ACC112 (cell line): ENCODE measurements around the gene TNIK.

Source experiments
- H2AFZ ChIP-seq: fragments of 200-600 bp; sonication (generic); one replicate; pipeline ENCODE4 v1.6.0; 2017; ENCODE audit warnings: antibody characterized with exemption, low read length; ENCODE audit not compliant: unreplicated experiment
- H3K27ac ChIP-seq: fragments of 200-600 bp; sonication (generic); 2 replicates; pipeline ENCODE4 v1.5.1; 2014; ENCODE audit warnings: low read depth, mild to moderate bottlenecking, antibody characterized with exemption, low read length, moderate library complexity
- H3K27me3 ChIP-seq: fragments of 200-600 bp; sonication (generic); 2 replicates; pipeline ENCODE4 v1.6.1; 2014; ENCODE audit warnings: mild to moderate bottlenecking, antibody characterized with exemption, low read length, moderate library complexity, mixed read lengths; ENCODE audit not compliant: insufficient read depth
- H3K36me3 ChIP-seq: fragments of 200-600 bp; sonication (generic); 2 replicates; pipeline ENCODE4 v1.6.1; 2016; ENCODE audit warnings: mild to moderate bottlenecking, antibody characterized with exemption, low read length, moderate library complexity, mixed read lengths; ENCODE audit not compliant: insufficient read depth
- H3K4me1 ChIP-seq: fragments of 200-600 bp; sonication (generic); one replicate; pipeline ENCODE4 v1.6.1; 2016; ENCODE audit warnings: low read length, mixed read lengths; ENCODE audit not compliant: insufficient read depth, unreplicated experiment, control insufficient read depth
- H3K4me3 ChIP-seq: fragments of 200-600 bp; sonication (generic); 2 replicates; pipeline ENCODE4 v1.5.1; 2014; ENCODE audit warnings: mild to moderate bottlenecking, low read depth, low read length
- H3K79me2 ChIP-seq: fragments of 200-600 bp; sonication (generic); one replicate; pipeline ENCODE4 v1.6.0; 2016; ENCODE audit warnings: low read length; ENCODE audit not compliant: control insufficient read depth, unreplicated experiment, insufficient read depth

TNIK gene

DNA sequence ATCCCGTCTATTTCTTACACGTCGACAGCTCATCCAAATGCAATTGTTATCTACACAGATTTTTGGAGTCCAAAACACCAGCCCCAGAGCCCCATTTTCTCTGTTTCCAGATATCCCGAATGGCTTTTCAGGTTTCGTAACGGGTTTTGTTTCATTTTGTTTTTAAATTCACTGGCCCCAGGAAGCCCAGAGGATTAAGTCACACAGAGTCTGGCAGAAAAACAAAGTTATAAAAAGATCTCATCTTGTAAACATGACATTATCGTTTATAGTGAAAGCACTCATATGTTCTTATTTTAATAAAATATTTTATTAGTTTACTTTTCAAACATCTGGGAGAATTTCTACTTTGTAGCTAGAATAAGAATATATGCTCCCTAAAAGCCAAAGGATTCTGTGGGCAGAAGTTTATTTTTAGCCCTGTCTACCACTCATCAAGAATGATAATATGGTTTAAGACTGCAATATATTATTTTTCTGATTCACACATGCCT is 284.4 kb downstream of the TNIK start:
- no peaks in the 10 kb centered on the region for H3K36me3 ChIP-seq
- H3K79me2 ChIP-seq, result no peaks in the 10 kb centered on the region
- H3K27ac ChIP-seq, result 0 out of 2 replicates have a peak overlapping the region, but pooled peaks have one; percentile 11
- peaks cover 22% of the 10 kb centered on the region for H3K4me1 ChIP-seq
- H2AFZ ChIP-seq, result peak overlapping the region; percentile 90
- H3K27me3 ChIP-seq, result no peaks in the 10 kb centered on the region
- H3K4me3 ChIP-seq, result peak overlapping the region; percentile 71

DNA sequence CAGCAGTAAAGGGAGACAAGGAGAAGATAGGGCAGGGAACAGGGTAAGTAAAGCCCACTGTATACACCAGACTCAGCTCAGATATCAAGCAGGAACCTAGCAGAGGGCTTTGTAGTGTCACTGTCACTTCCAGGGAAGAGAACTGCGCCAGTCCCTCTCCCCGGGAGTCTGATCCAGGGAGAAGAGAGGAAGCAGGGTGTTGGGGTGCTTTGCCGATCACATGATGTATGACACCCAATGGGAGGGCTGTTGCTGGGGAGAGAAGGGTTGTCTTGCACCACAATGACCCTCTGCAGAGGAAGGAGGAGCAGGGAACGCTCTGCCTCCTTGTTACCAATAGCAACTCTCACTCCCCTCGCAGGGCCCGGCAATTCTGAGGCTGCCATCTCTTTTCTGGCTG is 286.5 kb downstream of the TNIK start:
- no peak overlapping the region for H2AFZ ChIP-seq
- H3K27ac ChIP-seq, result no peak overlapping the region
- H3K4me1 ChIP-seq, result peaks cover 18% of the 10 kb centered on the region
- no peaks in the 10 kb centered on the region for H3K27me3 ChIP-seq
- no peaks in the 10 kb centered on the region for H3K79me2 ChIP-seq
- H3K36me3 ChIP-seq, result no peaks in the 10 kb centered on the region
- H3K4me3 ChIP-seq, result no peak overlapping the region

DNA sequence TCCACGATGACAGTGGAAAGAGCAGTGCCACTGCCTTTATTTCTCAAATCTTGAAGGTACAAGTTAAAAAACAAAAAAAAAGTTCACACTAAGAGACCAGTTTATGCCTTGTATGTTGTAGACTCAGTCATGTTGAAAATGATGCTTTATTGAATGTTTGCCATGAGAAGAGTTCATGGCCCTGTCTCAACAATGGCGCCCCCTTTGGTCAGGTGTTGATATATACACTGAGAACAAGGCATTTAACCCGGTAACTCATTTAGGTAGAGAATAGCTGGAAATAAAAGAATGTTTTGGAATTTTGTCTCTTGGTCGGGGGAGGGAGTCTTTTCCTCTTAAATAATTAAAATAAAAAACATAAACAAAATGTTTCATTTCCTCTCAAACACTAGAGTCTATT is 288.1 kb downstream of the TNIK start:
- Histone ChIP-seq H3K4me3 (no peak overlapping the region), H3K79me2 (no peaks in the 10 kb centered on the region), H3K27ac (no peak overlapping the region), H3K36me3 (no peaks in the 10 kb centered on the region), H2AFZ (no peak overlapping the region), H3K27me3 (no peaks in the 10 kb centered on the region), H3K4me1 (peaks cover 18% of the 10 kb centered on the region)

DNA sequence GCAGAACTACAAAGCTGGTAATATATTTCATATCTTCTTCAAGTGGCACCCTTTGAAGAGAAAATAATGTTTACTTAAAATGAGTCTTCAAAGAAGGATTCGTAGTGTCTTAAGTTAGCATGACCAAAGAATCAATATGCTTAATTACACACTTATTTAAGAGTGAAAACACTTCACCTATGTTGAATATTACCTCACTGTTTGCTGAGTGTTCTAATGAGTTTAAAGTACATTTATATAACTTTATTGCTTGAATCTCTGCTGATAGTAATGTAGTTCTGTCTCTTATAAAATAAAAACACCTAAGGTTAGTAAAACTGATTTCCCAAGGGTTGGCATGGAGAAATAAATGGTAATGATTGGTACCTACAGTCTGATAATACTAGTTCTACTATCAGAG is 290.3 kb downstream of the TNIK start:
- Histone ChIP-seq H3K27me3 (no peaks in the 10 kb centered on the region), H3K79me2 (no peaks in the 10 kb centered on the region), H2AFZ (no peak overlapping the region), H3K4me3 (no peak overlapping the region), H3K27ac (no peak overlapping the region), H3K36me3 (no peaks in the 10 kb centered on the region), H3K4me1 (peaks cover 5% of the 10 kb centered on the region)

DNA sequence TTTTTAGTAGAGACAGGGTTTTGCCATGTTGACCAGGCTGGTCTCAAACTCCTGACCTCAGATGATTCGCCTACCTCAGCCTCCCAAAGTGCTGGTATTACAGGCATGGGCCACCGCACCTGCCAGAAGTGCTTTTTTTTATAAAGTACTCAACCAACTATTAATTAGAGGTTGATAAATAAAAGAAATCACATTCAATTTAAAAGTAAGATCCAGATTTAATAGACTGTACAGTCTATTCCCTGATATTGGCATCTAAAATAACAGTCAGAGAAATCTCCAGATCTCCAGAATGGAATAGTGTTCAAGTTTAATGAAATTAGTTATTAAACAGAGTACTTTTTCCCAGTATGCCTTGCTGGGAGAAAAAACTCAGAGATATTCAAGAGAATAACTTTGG is 290.8 kb downstream of the TNIK start:
- Histone ChIP-seq H3K27ac (no peak overlapping the region), H3K79me2 (no peaks in the 10 kb centered on the region), H3K27me3 (no peaks in the 10 kb centered on the region), H3K4me1 (peaks cover 5% of the 10 kb centered on the region), H3K36me3 (peaks cover 2% of the 10 kb centered on the region; the same call in 1 of the 2 replicates), H2AFZ (no peak overlapping the region), H3K4me3 (no peak overlapping the region)

DNA sequence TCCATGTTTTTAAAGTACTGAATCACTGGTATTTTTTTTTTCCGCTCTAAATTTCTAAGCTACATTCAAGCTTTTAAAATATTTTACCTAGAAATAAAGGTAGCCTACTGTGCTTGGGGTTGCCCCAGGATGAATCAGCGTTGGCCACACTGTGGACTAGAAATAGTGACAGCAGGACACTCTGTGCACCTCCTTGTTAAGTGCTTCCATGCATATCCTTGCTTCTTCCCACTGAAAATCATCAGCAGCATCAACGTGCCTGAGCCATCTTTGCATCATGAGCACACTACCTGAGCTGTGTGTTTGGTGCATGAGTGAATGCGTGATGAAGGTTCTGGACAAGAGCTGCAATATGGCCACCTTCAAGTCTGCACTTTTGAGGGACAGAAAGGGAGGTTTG is 291.7 kb downstream of the TNIK start:
- no peak overlapping the region for H2AFZ ChIP-seq
- no peak overlapping the region for H3K27ac ChIP-seq
- H3K4me3 ChIP-seq, result no peak overlapping the region
- peaks cover 10% of the 10 kb centered on the region; the same call in 1 of the 2 replicates for H3K36me3 ChIP-seq
- no peaks in the 10 kb centered on the region for H3K79me2 ChIP-seq
- peaks cover 5% of the 10 kb centered on the region for H3K4me1 ChIP-seq
- H3K27me3 ChIP-seq, result no peaks in the 10 kb centered on the region

DNA sequence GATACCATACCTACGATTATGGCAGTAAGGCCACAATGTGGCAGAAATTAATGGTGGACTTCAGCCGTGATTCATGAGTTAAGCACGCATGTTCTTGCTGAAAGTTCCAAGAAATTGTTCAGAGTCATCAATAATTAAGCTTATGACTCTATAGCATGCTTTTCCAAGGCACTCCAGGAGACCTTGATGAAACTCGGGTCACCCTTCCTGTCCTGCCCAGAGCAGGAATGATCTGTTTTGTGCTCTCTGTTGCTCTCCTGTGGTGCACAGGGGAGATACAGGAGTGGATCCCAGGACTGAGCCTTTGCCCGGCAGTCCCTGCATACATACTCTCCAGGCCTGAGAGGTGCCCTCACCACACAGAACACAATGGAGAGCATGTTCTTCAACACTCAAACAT is 292.1 kb downstream of the TNIK start:
- Histone ChIP-seq H3K36me3 (peaks cover 15% of the 10 kb centered on the region; the same call in 1 of the 2 replicates), H3K27me3 (no peaks in the 10 kb centered on the region), H3K4me3 (no peak overlapping the region), H3K4me1 (peaks cover 5% of the 10 kb centered on the region), H3K27ac (no peak overlapping the region), H2AFZ (no peak overlapping the region), H3K79me2 (no peaks in the 10 kb centered on the region)

DNA sequence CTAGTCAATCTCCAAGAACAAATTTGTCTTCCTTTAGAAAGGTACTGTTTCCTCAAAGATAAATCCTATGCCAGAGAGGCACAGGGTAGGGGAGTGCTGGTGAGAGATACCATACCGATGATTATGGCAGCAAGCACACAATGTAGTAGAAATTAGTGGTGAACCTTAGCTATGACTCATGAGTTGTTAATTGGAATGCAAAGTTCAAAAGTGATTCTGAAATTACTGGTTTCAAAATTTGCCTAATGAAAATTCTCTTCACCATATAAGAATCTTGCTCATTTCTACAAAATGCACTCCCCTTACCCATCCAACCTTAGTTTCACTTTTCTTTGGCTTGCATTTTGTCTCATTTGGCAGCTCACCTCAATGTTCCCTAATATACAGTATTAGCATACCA is 294.2 kb downstream of the TNIK start:
- H2AFZ ChIP-seq, result no peak overlapping the region
- H3K4me1 ChIP-seq, result peaks cover 5% of the 10 kb centered on the region
- H3K36me3 ChIP-seq, result peaks cover 22% of the 10 kb centered on the region; the same call in 1 of the 2 replicates

DNA sequence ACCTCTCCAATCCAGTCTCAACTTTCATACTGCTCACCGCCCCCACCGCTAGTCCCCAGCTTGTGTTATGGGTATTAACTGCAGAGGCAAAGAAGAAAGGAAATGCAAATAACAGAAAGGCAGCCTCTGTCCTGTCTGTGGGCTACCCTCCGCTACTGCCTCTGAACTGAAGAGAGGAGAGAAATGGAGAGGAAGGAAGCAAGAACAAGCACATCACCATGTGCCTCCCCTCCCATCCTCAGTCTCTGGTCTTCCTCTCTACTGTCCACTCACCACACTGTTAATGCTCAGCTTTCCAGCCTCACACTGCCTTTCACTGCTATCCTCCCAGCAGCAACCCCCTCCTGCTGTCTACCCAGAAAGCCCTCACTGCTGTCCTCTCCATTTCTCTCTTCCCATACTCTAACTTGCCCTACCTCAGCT is 294.7 kb downstream of the TNIK start:
- Histone ChIP-seq H3K4me3 (no peak overlapping the region), H2AFZ (no peak overlapping the region), H3K79me2 (no peaks in the 10 kb centered on the region), H3K36me3 (peaks cover 22% of the 10 kb centered on the region; the same call in 1 of the 2 replicates), H3K4me1 (peaks cover 5% of the 10 kb centered on the region), H3K27ac (no peak overlapping the region), H3K27me3 (no peaks in the 10 kb centered on the region)

More for the DNA sequence above, 294.2 kb downstream of the TNIK start:
- Histone ChIP-seq H3K27me3 (no peaks in the 10 kb centered on the region), H3K27ac (no peak overlapping the region), H3K4me3 (no peak overlapping the region), H3K79me2 (no peaks in the 10 kb centered on the region)

DNA sequence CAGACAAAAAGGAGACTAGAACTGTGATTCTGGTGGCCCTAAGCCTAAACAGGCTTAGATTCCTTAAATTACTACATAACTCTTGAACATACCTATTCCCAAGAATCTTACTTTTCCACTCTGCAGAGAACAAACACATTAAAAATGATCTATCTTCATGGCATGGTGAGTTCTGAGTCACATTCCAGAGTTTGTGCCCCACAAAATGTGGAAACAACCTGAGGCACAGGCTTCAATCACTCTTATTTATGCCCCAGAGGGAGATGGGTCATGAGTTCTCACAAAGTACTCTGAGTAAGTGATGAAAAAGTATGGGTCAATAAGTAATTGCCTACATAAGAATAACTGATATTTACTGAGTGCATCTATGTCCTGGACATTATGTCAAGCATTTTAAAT is 296.1 kb downstream of the TNIK start:
- Histone ChIP-seq H3K79me2 (no peaks in the 10 kb centered on the region), H3K36me3 (peaks cover 22% of the 10 kb centered on the region; the same call in 1 of the 2 replicates), H3K4me1 (peaks cover 5% of the 10 kb centered on the region), H3K27ac (no peak overlapping the region), H2AFZ (no peak overlapping the region), H3K4me3 (no peak overlapping the region), H3K27me3 (no peaks in the 10 kb centered on the region)
